Upper lobe of left lung (tissue), 6 donors: Measurements from ENCODE around the gene CFAP45. TPM values are rescaled to one million over a fixed set of nuclear protein-coding genes. Genes with fewer than 3 reads are reported as not detected.

Experiments used
- ATAC-seq, 2 donors: fragments of 200-7000 bp; cut with Tn5 transposase; one replicate each; pipeline ENCODE4 v1.9.1; 2022; ENCODE audit warnings: mild to moderate bottlenecking in 2 of 2, moderate library complexity in 2 of 2; ENCODE audit not compliant: low FRiP score in 2 of 2
- DNase-seq, 2 donors: peaks; one replicate each; pipeline ENCODE4 v3.0.0-alpha.2; 2019 to 2020
- H3K27ac ChIP-seq, 4 donors: fragments of 200-600 bp; sonication (generic); one replicate each; pipeline ENCODE4 v1.5.1; 2016 to 2019
- H3K27me3 ChIP-seq, 4 donors: fragments of 200-600 bp; sonication (generic); one replicate each; pipeline ENCODE4 v1.5.1; 2017 to 2019
- H3K36me3 ChIP-seq, 4 donors: fragments of 200-600 bp; sonication (generic); one replicate each; pipeline ENCODE4 v1.5.1; 2016 to 2019
- H3K4me1 ChIP-seq, 4 donors: fragments of 200-600 bp; sonication (generic); one replicate each; pipeline ENCODE4 v1.5.1; 2018 to 2019
- H3K4me3 ChIP-seq, 4 donors: fragments of 200-600 bp; sonication (generic); one replicate each; pipeline ENCODE4 v1.5.1; 2017 to 2019; ENCODE audit warnings: mild to moderate bottlenecking in 2 of 4, moderate library complexity in 1 of 4
- H3K9me3 ChIP-seq, 4 donors: fragments of 200-600 bp; sonication (generic); one replicate each; pipeline ENCODE4 v1.5.1; 2018 to 2019
- EP300 ChIP-seq, 4 donors: sonication (generic); formaldehyde crosslinking; IDR thresholded peaks; one replicate each; pipeline ENCODE4 v1.5.1; 2017; ENCODE audit warnings: antibody characterized with exemption in 4 of 4, control low read depth in 2 of 4
- POLR2A ChIP-seq, 4 donors: fragments of 450-650 bp; IDR thresholded peaks; one replicate each; pipeline ENCODE4 v1.5.1; 2016 to 2017; ENCODE audit warnings: antibody characterized with exemption in 4 of 4, mild to moderate bottlenecking in 2 of 4
- POLR2AphosphoS5 ChIP-seq, 2 donors: sonication (generic); formaldehyde crosslinking; IDR thresholded peaks; one replicate each; pipeline ENCODE4 v1.5.1; 2017; ENCODE audit warnings: antibody characterized with exemption in 2 of 2
- WGBS, 2 donors: methylation state at CpG; one replicate each; pipeline ENCODE4 v1.1.5; 2017 to 2018; 5-methylcytosine and 5-hydroxymethylcytosine counted together
- total RNA-seq, 6 donors: library from RNA; depleted of rRNA in 4 of 6; stranded (reverse); fragments of >200 nt in 4 of 6; gene quantifications; one replicate each; pipeline versions ENCODE4 v1.1.0 to v1.2.1, GENCODE V29; 2016 to 2021
- TF ChIP-seq, protein P1 (sequence below), 6 experiments: fragments of 450-650 bp in 4 of 6; fragments of 200-600 bp in 2 of 6; sonication (generic) in 2 of 6; IDR thresholded peaks; one replicate each; pipeline ENCODE4 v1.5.1; 2016 to 2019; ENCODE audit warnings: antibody characterized with exemption in 6 of 6
- donor health status: DM: no; HTN: no; CAD: no; lungs with moderate emphysema.
- donor health status: DM: no; HTN: yes; CAD: no; lungs with severe emphysema.

CFAP45 gene
- total RNA-seq, 6 donors from 2014 or later, result 1.2 to 34.6 (median 9.0) TPM

DNA sequence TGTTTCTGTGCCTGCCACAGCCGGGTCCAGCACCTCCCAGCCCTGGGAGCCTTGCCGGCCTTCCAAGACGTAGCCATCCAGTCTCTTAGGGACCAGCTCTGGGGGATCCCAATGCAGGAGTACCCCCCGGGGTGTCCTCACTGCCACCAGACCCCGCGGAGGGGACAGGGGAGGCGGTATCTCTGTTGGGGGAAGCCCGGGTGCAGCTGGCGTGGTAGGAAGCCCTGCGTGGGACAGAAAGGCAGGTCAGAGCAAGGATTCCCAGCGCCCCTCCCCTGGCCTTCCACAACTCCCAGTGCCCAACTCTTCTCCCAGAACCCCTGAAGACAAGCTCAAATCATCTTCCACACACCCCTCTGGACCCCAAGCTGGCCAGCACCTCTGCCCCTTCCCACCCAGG is 30.3 kb upstream of the CFAP45 start:
- no peak overlapping the region for H3K27ac ChIP-seq
- WGBS, 2 donors, result 86 to 93% methylated on average over 10 to 11 of the region's 11 CpGs
- TF ChIP-seq, protein P1, sequence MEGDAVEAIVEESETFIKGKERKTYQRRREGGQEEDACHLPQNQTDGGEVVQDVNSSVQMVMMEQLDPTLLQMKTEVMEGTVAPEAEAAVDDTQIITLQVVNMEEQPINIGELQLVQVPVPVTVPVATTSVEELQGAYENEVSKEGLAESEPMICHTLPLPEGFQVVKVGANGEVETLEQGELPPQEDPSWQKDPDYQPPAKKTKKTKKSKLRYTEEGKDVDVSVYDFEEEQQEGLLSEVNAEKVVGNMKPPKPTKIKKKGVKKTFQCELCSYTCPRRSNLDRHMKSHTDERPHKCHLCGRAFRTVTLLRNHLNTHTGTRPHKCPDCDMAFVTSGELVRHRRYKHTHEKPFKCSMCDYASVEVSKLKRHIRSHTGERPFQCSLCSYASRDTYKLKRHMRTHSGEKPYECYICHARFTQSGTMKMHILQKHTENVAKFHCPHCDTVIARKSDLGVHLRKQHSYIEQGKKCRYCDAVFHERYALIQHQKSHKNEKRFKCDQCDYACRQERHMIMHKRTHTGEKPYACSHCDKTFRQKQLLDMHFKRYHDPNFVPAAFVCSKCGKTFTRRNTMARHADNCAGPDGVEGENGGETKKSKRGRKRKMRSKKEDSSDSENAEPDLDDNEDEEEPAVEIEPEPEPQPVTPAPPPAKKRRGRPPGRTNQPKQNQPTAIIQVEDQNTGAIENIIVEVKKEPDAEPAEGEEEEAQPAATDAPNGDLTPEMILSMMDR (IDR thresholded peaks at IDR 0.05), result no peak
- TF ChIP-seq POLR2AphosphoS5 (IDR thresholded peaks at IDR 0.05) (no peak), EP300 (IDR thresholded peaks at IDR 0.05) (no peak), POLR2A (IDR thresholded peaks at IDR 0.05) (no peak)
- peaks cover 7 to 8% (median 7%) of the 10 kb centered on the region in 4 donors for H3K4me1 ChIP-seq
- ATAC-seq (no peak), DNase-seq (peak in 1 of 2 donors; percentile 46)
- no peaks in the 10 kb centered on the region for H3K27me3 ChIP-seq
- no peaks in the 10 kb centered on the region for H3K9me3 ChIP-seq
- H3K4me3 ChIP-seq, result no peak overlapping the region
- no peaks in the 10 kb centered on the region for H3K36me3 ChIP-seq

DNA sequence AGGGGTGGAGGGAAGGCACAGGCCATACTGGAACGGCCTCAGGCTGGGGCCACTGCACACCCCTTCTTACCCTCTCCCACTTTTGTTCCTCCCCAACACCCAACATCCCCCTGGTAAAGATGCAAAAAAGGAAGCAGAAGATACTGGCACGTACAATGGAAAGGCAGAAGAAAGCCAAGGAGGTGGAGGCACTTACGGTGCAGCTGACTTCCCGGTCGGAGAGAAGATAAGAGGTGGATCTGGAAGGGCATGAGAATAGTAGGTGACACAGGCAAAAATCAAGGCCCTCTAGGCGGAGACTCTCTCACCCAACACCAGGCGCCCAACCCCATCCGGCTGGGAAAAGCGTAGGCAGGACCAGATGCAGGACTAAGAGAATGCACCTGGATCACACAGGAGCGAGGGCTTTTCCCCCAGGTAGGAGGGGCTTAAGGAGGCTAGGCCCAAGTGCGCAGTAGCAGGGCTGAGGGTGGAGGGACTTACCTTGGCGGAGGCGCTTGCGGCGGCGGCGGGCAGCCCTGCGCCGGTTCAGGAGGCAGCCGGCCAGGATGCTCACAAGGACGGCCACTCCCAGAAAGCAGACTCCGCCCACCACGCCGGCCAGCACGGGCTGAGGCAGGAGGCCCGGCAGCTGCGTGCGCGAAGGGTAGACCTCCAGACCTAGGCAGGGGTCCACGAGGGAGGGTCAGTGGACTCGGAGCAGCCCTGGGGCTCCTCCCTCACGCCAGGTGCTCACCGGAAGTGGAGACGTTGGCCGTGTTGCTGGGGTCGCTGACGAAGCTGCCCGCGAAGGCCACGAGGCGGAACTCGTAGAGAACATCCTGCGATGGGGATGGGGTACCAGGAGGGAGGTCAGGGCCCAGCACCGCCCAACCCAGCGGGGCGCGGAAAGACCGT is 29.4 kb upstream of the CFAP45 start:
- Histone ChIP-seq H3K9me3 (no peaks in the 10 kb centered on the region), H3K4me3 (no peak overlapping the region), H3K27me3 (no peaks in the 10 kb centered on the region), H3K36me3 (no peaks in the 10 kb centered on the region), H3K27ac (no peak overlapping the region), H3K4me1 (peaks cover 7 to 8% (median 7%) of the 10 kb centered on the region in 4 donors)
- DNase-seq (peak in 1 of 2 donors; percentile 84), ATAC-seq (no peak)
- 92 to 93% methylated on average over 45 to 47 of the region's 48 CpGs for WGBS, 2 donors
- TF ChIP-seq POLR2AphosphoS5 (IDR thresholded peaks at IDR 0.05), result no peak
- no peak for TF ChIP-seq POLR2A (IDR thresholded peaks at IDR 0.05)
- TF ChIP-seq, protein P1 (IDR thresholded peaks at IDR 0.05), result no peak
- no peak for TF ChIP-seq EP300 (IDR thresholded peaks at IDR 0.05)

GRCh38 chr1:159928491-159929050 is 28.6 kb upstream of the CFAP45 start:
- peak in 1 of 2 donors; percentile 69 for DNase-seq
- no peak for TF ChIP-seq EP300 (IDR thresholded peaks at IDR 0.05)
- no peak for TF ChIP-seq POLR2A (IDR thresholded peaks at IDR 0.05)
- TF ChIP-seq, protein P1 (IDR thresholded peaks at IDR 0.05), result no peak
- no peak for TF ChIP-seq POLR2AphosphoS5 (IDR thresholded peaks at IDR 0.05)
- no peak for ATAC-seq
- no peaks in the 10 kb centered on the region for H3K36me3 ChIP-seq
- no peaks in the 10 kb centered on the region for H3K27me3 ChIP-seq
- no peaks in the 10 kb centered on the region for H3K9me3 ChIP-seq
- H3K4me3 ChIP-seq, result no peak overlapping the region
- WGBS, 2 donors, result 97% methylated on average over 6 to 14 of the region's 18 CpGs
- no peak overlapping the region for H3K27ac ChIP-seq
- H3K4me1 ChIP-seq, result peaks cover 7 to 15% (median 10%) of the 10 kb centered on the region in 4 donors

DNA sequence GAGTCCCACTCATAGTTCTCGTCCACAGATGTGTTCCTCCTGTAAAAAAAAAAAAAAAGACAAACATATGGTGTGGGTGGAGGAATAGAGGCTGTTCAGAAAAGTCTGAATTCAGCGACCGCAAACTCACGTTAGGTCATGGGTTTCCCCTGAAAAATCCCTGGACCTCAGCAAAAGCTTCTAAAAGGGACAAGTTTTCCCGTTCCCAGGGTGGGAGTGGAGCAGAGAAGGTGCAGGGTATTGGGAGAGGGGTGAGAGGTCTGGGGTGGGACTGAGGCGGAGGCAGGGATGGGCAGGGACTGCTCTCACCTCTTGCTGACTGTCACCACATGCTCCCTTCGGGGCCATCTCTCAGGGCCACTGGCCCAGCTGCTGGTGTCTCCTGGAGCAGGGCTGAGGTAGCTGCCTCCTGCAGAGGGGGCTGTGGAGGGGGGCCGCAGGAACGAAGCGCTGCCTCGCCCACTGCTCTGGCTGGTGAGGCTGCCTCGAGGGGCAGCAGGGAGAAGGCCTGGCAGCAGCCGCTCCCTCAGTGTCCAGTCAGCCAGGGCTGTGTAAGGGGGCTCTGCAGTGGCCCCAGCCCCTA is 28.0 kb upstream of the CFAP45 start:
- Histone ChIP-seq H3K36me3 (no peaks in the 10 kb centered on the region), H3K4me1 (peaks cover 9 to 20% (median 14%) of the 10 kb centered on the region in 4 donors), H3K4me3 (no peak overlapping the region), H3K9me3 (no peaks in the 10 kb centered on the region), H3K27me3 (no peaks in the 10 kb centered on the region), H3K27ac (no peak overlapping the region)
- DNase-seq (peak in 1 of 2 donors; percentile 58), ATAC-seq (no peak)
- WGBS, 2 donors, result 76 to 77% methylated on average over 12 of the region's 13 CpGs
- TF ChIP-seq EP300 (IDR thresholded peaks at IDR 0.05) (no peak), POLR2AphosphoS5 (IDR thresholded peaks at IDR 0.05) (no peak), POLR2A (IDR thresholded peaks at IDR 0.05) (no peak)
- TF ChIP-seq, protein P1 (IDR thresholded peaks at IDR 0.05), result no peak
